Karpas-422 (cell line): ENCODE data around the gene TFF3. TPM values are rescaled to one million over a fixed set of nuclear protein-coding genes. Genes with fewer than 3 reads are reported as not detected.

Experiments used
- DNase-seq: peaks from one replicate; pipeline ENCODE4 v3.0.0-alpha.2; 2015
- H2AFZ ChIP-seq: fragments of 200-600 bp; sonication (generic); 2 replicates; pipeline ENCODE4 v1.6.1; 2014; ENCODE audit warnings: antibody characterized with exemption, low read length, mixed read lengths
- H3K27ac ChIP-seq: fragments of 200-600 bp; sonication (generic); 2 replicates; pipeline ENCODE4 v1.5.1; 2014; ENCODE audit warnings: mild to moderate bottlenecking, low read length, moderate library complexity
- H3K27me3 ChIP-seq: fragments of 200-600 bp; sonication (generic); 2 replicates; pipeline ENCODE4 v1.6.1; 2014; ENCODE audit warnings: low read length, mixed read lengths
- H3K36me3 ChIP-seq: fragments of 200-600 bp; sonication (generic); 2 replicates; pipeline ENCODE4 v1.6.1; 2014; ENCODE audit warnings: low read length, mixed read lengths; ENCODE audit not compliant: insufficient read depth
- H3K4me1 ChIP-seq: fragments of 200-600 bp; sonication (generic); 2 replicates; pipeline ENCODE4 v1.6.1; 2014; ENCODE audit warnings: mild to moderate bottlenecking, low read length, mixed read lengths
- H3K4me2 ChIP-seq: fragments of 200-600 bp; sonication (generic); 2 replicates; pipeline ENCODE4 v1.6.1; 2014; ENCODE audit warnings: low read length, low read depth, mild to moderate bottlenecking; ENCODE audit not compliant: poor library complexity, severe bottlenecking
- H3K4me3 ChIP-seq: fragments of 200-600 bp; sonication (generic); 2 replicates; pipeline ENCODE4 v1.5.1; 2014; ENCODE audit warnings: mild to moderate bottlenecking, antibody characterized with exemption, low read length, mixed read lengths
- H3K79me2 ChIP-seq: fragments of 200-600 bp; sonication (generic); 2 replicates; pipeline ENCODE4 v1.6.1; 2014; ENCODE audit warnings: mild to moderate bottlenecking, low read length, mixed read lengths
- H3K9ac ChIP-seq: fragments of 200-600 bp; sonication (generic); 2 replicates; pipeline ENCODE4 v1.6.0; 2014; ENCODE audit warnings: low read length
- H3K9me2 ChIP-seq: fragments of 200-600 bp; sonication (generic), shearing (Covaris generic); replicated peaks from 2 replicates; pipeline ENCODE4 v1.6.0; 2014; ENCODE audit warnings: mild to moderate bottlenecking, low read length, moderate library complexity; ENCODE audit not compliant: insufficient read depth
- H3K9me3 ChIP-seq: fragments of 300-700, 200-600 bp; sonication (generic); 2 replicates; pipeline ENCODE4 v1.6.1; 2014; ENCODE audit warnings: low read length, mixed read lengths
- H4K20me1 ChIP-seq: fragments of 200-600 bp; sonication (generic); 2 replicates; pipeline ENCODE4 v1.6.1; 2014; ENCODE audit warnings: mild to moderate bottlenecking, antibody characterized with exemption, low read length, low read depth; ENCODE audit not compliant: insufficient read depth
- total RNA-seq: library from RNA; depleted of rRNA; stranded (reverse); fragments of >200 nt; shearing (Covaris generic); gene quantifications from 2 replicates; pipeline ENCODE4 v1.2.3, GENCODE V29; 2014; ENCODE audit warnings: low replicate concordance

Gene TFF3
- total RNA-seq, 1 experiment from 2014 or later = not detected

- no peak for DNase-seq
- H3K9me3 ChIP-seq = no peaks in the 10 kb centered on the region
- no peaks in the 10 kb centered on the region for H3K27me3 ChIP-seq
- no peaks in the 10 kb centered on the region for H3K36me3 ChIP-seq
- no peak overlapping the region for H2AFZ ChIP-seq
- no peak overlapping the region for H3K4me2 ChIP-seq
- no peaks in the 10 kb centered on the region for H3K9me2 ChIP-seq
- no peaks in the 10 kb centered on the region for H3K4me1 ChIP-seq
- H3K79me2 ChIP-seq = no peaks in the 10 kb centered on the region
- H3K27ac ChIP-seq = no peak overlapping the region
- no peak overlapping the region for H3K4me3 ChIP-seq
- H4K20me1 ChIP-seq = peaks cover 8% of the 10 kb centered on the region; the same call in 1 of the 2 replicates
- no peak overlapping the region for H3K9ac ChIP-seq
These were observed 1.7 kb downstream of the TFF3 start for GRCh38 chr21:42313501-42313969.

GRCh38 chr21:42312626-42313104 lies 2.5 kb downstream of the TFF3 start:
- Histone ChIP-seq H3K4me2 (no peak overlapping the region), H3K27me3 (no peaks in the 10 kb centered on the region), H3K27ac (no peak overlapping the region), H4K20me1 (peaks cover 8% of the 10 kb centered on the region; the same call in 1 of the 2 replicates), H3K79me2 (no peaks in the 10 kb centered on the region), H3K4me1 (no peaks in the 10 kb centered on the region), H3K9me2 (no peaks in the 10 kb centered on the region), H3K9me3 (no peaks in the 10 kb centered on the region), H3K9ac (no peak overlapping the region), H3K4me3 (no peak overlapping the region), H2AFZ (no peak overlapping the region), H3K36me3 (no peaks in the 10 kb centered on the region)
- DNase-seq = no peak

- no peak overlapping the region for H3K4me2 ChIP-seq
- no peaks in the 10 kb centered on the region for H3K9me2 ChIP-seq
- H3K36me3 ChIP-seq = no peaks in the 10 kb centered on the region
- H3K79me2 ChIP-seq = no peaks in the 10 kb centered on the region
- DNase-seq = no peak
- H3K9ac ChIP-seq = no peak overlapping the region
- H3K27me3 ChIP-seq = no peaks in the 10 kb centered on the region
- no peaks in the 10 kb centered on the region for H3K9me3 ChIP-seq
- peaks cover 8% of the 10 kb centered on the region; the same call in 1 of the 2 replicates for H4K20me1 ChIP-seq
- H3K4me3 ChIP-seq = no peak overlapping the region
- H3K4me1 ChIP-seq = no peaks in the 10 kb centered on the region
- no peak overlapping the region for H3K27ac ChIP-seq
- no peak overlapping the region for H2AFZ ChIP-seq
These were observed 3.2 kb downstream of the TFF3 start for GRCh38 chr21:42311816-42312625.

GRCh38 chr21:42311160-42311559 lies 4.0 kb downstream of the TFF3 start:
- no peaks in the 10 kb centered on the region for H3K9me3 ChIP-seq
- H3K4me2 ChIP-seq = no peak overlapping the region
- H3K27me3 ChIP-seq = no peaks in the 10 kb centered on the region
- no peak overlapping the region for H3K9ac ChIP-seq
- no peaks in the 10 kb centered on the region for H3K79me2 ChIP-seq
- no peak overlapping the region for H2AFZ ChIP-seq
- no peaks in the 10 kb centered on the region for H3K36me3 ChIP-seq
- no peak for DNase-seq
- no peak overlapping the region for H3K4me3 ChIP-seq
- H4K20me1 ChIP-seq = peaks cover 8% of the 10 kb centered on the region; the same call in 1 of the 2 replicates
- H3K4me1 ChIP-seq = no peaks in the 10 kb centered on the region
- H3K27ac ChIP-seq = no peak overlapping the region
- no peaks in the 10 kb centered on the region for H3K9me2 ChIP-seq

- Histone ChIP-seq H3K36me3 (no peaks in the 10 kb centered on the region), H2AFZ (no peak overlapping the region), H4K20me1 (peaks cover 8% of the 10 kb centered on the region; the same call in 1 of the 2 replicates), H3K9me3 (no peaks in the 10 kb centered on the region), H3K4me3 (no peak overlapping the region), H3K9ac (no peak overlapping the region), H3K27me3 (no peaks in the 10 kb centered on the region), H3K4me1 (no peaks in the 10 kb centered on the region), H3K27ac (no peak overlapping the region), H3K79me2 (no peaks in the 10 kb centered on the region), H3K9me2 (no peaks in the 10 kb centered on the region), H3K4me2 (no peak overlapping the region)
- DNase-seq = no peak
These were observed 4.7 kb downstream of the TFF3 start for GRCh38 chr21:42310411-42311001.

- Histone ChIP-seq H3K36me3 (no peaks in the 10 kb centered on the region), H3K9me3 (no peaks in the 10 kb centered on the region), H3K4me3 (no peak overlapping the region), H3K27ac (no peak overlapping the region), H3K79me2 (no peaks in the 10 kb centered on the region), H3K9me2 (no peaks in the 10 kb centered on the region), H3K27me3 (no peaks in the 10 kb centered on the region), H3K9ac (no peak overlapping the region), H3K4me2 (no peak overlapping the region), H3K4me1 (no peaks in the 10 kb centered on the region), H2AFZ (no peak overlapping the region), H4K20me1 (peaks cover 3% of the 10 kb centered on the region; the same call in 1 of the 2 replicates)
- DNase-seq = peak; percentile 84
These were observed 5.4 kb downstream of the TFF3 start for GRCh38 chr21:42309753-42310213.

- H3K79me2 ChIP-seq = no peaks in the 10 kb centered on the region
- no peak overlapping the region for H3K4me3 ChIP-seq
- H4K20me1 ChIP-seq = peaks cover 3% of the 10 kb centered on the region; the same call in 1 of the 2 replicates
- H3K9ac ChIP-seq = no peak overlapping the region
- no peaks in the 10 kb centered on the region for H3K9me2 ChIP-seq
- DNase-seq = no peak
- H3K36me3 ChIP-seq = no peaks in the 10 kb centered on the region
- H3K27me3 ChIP-seq = no peaks in the 10 kb centered on the region
- no peak overlapping the region for H2AFZ ChIP-seq
- H3K27ac ChIP-seq = no peak overlapping the region
- H3K9me3 ChIP-seq = no peaks in the 10 kb centered on the region
- no peak overlapping the region for H3K4me2 ChIP-seq
- H3K4me1 ChIP-seq = no peaks in the 10 kb centered on the region
These were observed 6.1 kb downstream of the TFF3 start for GRCh38 chr21:42308914-42309752.
